ENCODE data around the gene COX14. TPM values are rescaled to one million over a fixed set of nuclear protein-coding genes. Genes with fewer than 3 reads are reported as not detected.

Gene COX14
- total RNA-seq, 1 experiment from 2014 or later, result 31.9 TPM

- H2BK20ac ChIP-seq (ENCODE audit: low read depth, low read length, poor library complexity, severe bottlenecking), result no peak overlapping the region
- TF ChIP-seq, protein P1, sequence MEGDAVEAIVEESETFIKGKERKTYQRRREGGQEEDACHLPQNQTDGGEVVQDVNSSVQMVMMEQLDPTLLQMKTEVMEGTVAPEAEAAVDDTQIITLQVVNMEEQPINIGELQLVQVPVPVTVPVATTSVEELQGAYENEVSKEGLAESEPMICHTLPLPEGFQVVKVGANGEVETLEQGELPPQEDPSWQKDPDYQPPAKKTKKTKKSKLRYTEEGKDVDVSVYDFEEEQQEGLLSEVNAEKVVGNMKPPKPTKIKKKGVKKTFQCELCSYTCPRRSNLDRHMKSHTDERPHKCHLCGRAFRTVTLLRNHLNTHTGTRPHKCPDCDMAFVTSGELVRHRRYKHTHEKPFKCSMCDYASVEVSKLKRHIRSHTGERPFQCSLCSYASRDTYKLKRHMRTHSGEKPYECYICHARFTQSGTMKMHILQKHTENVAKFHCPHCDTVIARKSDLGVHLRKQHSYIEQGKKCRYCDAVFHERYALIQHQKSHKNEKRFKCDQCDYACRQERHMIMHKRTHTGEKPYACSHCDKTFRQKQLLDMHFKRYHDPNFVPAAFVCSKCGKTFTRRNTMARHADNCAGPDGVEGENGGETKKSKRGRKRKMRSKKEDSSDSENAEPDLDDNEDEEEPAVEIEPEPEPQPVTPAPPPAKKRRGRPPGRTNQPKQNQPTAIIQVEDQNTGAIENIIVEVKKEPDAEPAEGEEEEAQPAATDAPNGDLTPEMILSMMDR (conservative IDR thresholded peaks at IDR 0.05), result no peak
- H3K27ac Mint-ChIP-seq, result peak overlapping the region; percentile 89 to 97 (median 95); a peak in 6 of 7 replicates
- no peaks in the 10 kb centered on the region for H3K79me2 ChIP-seq (ENCODE audit: insufficient read depth, low read length)
- no peak overlapping the region for H4K5ac ChIP-seq (ENCODE audit: insufficient read length, low read depth, low read length)
- no peak overlapping the region for H4K8ac ChIP-seq (replicated peaks; ENCODE audit: insufficient read length, low read depth, low read length)
- H3K79me1 ChIP-seq (ENCODE audit: insufficient read depth, low read depth, low read length, poor library complexity, severe bottlenecking), result no peaks in the 10 kb centered on the region
- H2BK120ac ChIP-seq (ENCODE audit: low read depth, low read length, poor library complexity, severe bottlenecking), result no peak overlapping the region
- no peak overlapping the region for H3K14ac ChIP-seq (ENCODE audit: insufficient read depth, low read length)
- H3K9ac ChIP-seq (ENCODE audit: extremely low read depth, insufficient read length, low read length), result peak overlapping the region; percentile 33
- H3K23ac ChIP-seq (ENCODE audit: insufficient read length, low read depth, low read length), result no peak overlapping the region
- H3K27me3 ChIP-seq (ENCODE audit: insufficient read depth, low read length), result no peaks in the 10 kb centered on the region
- no peak overlapping the region for H2BK12ac ChIP-seq (ENCODE audit: insufficient read length, low read depth, low read length)
- no peaks in the 10 kb centered on the region for H3K23me2 ChIP-seq (ENCODE audit: insufficient read length, low read depth, low read length, poor library complexity, severe bottlenecking)
- H3K4me2 ChIP-seq (ENCODE audit: insufficient read depth, insufficient read length, low read length), result peak overlapping the region; percentile 72
- no peak overlapping the region for H2AK5ac ChIP-seq (ENCODE audit: insufficient read length, low read length)
- H3K4ac ChIP-seq (ENCODE audit: low read depth, low read length), result no peak overlapping the region
- peak overlapping the region; percentile 90 to 95 for H3K4me3 Mint-ChIP-seq
- H3K56ac ChIP-seq (ENCODE audit: insufficient read length, low read depth, low read length), result no peak overlapping the region
- H3K9me3 Mint-ChIP-seq, result no peaks in the 10 kb centered on the region
- no peak overlapping the region for H3K18ac ChIP-seq (ENCODE audit: insufficient read length, low read depth, low read length)
- H3K4me1 Mint-ChIP-seq, result peaks cover 11 to 21% of the 10 kb centered on the region in 2 experiments
- no peak overlapping the region for H4K91ac ChIP-seq (ENCODE audit: insufficient read length, low read depth, low read length)
- H3K36me3 Mint-ChIP-seq (ENCODE audit: insufficient read depth in 1 of 3, low read depth in 3 of 3), result peaks cover 39 to 47% (median 45%) of the 10 kb centered on the region in 3 experiments
- H3T11ph ChIP-seq (ENCODE audit: low read length), result no peak overlapping the region
- H3K27ac ChIP-seq (ENCODE audit: insufficient read length, low read depth, low read length), result no peak overlapping the region
- H2BK15ac ChIP-seq (ENCODE audit: low read depth, low read length), result no peak overlapping the region
- no peaks in the 10 kb centered on the region for H3K9me3 ChIP-seq (ENCODE audit: control insufficient read depth, low read depth, low read length)
- H3K27me3 Mint-ChIP-seq (ENCODE audit: low read depth), result peaks cover 10% of the 10 kb centered on the region
- no peak overlapping the region for H2BK5ac ChIP-seq (ENCODE audit: insufficient read length, low read length)
- H3K4me1 ChIP-seq (ENCODE audit: insufficient read depth, low read length), result no peaks in the 10 kb centered on the region
- H2AFZ ChIP-seq (ENCODE audit: low read length), result no peak overlapping the region
- H4K20me1 ChIP-seq (ENCODE audit: control insufficient read depth, insufficient read depth, insufficient read length), result no peaks in the 10 kb centered on the region
- no peak for DNase-seq
- no CpG with 5 or more reads among the region's 8 CpGs for WGBS (ENCODE audit: extremely low coverage, insufficient read length, low lambda C conversion rate)
Observed at GRCh38 chr12:50085615-50086072, 26.4 kb upstream of the COX14 start.

Measured in H9 (cell line).